Measurements from ENCODE around the gene AASDH. TPM values are rescaled to one million over a fixed set of nuclear protein-coding genes. Genes with fewer than 3 reads are reported as not detected.

The AASDH gene
- total RNA-seq, 6 experiments from 2014 or later = 6.7 to 10.1 (median 8.4) TPM

GRCh38 chr4:56424176-56424575 is 36.9 kb upstream of the AASDH start:
- no peak overlapping the region for H3K27ac Mint-ChIP-seq
- DNase-seq = no peak
- peaks cover 26% of the 10 kb centered on the region for H3K4me1 Mint-ChIP-seq (ENCODE audit: low read depth)
- H3K27me3 Mint-ChIP-seq (ENCODE audit: insufficient read depth) = no peaks in the 10 kb centered on the region
- no peaks in the 10 kb centered on the region; the same call in 1 of the 2 replicates for H3K36me3 Mint-ChIP-seq (ENCODE audit: low read depth)
- H3K9me3 Mint-ChIP-seq = no peaks in the 10 kb centered on the region
- H3K4me3 Mint-ChIP-seq = no peak overlapping the region
- no peak for TF ChIP-seq CTCF (IDR thresholded peaks at IDR 0.05)

GRCh38 chr4:56417396-56417795 is 30.1 kb upstream of the AASDH start:
- no peaks in the 10 kb centered on the region for H3K36me3 Mint-ChIP-seq (ENCODE audit: low read depth)
- no peak overlapping the region for H3K4me3 Mint-ChIP-seq
- no peaks in the 10 kb centered on the region; the same call in 1 of the 2 replicates for H3K27me3 Mint-ChIP-seq (ENCODE audit: insufficient read depth)

GRCh38 chr4:56416349-56416748 is 29.1 kb upstream of the AASDH start:
- no peak for TF ChIP-seq CTCF (IDR thresholded peaks at IDR 0.05)
- H3K4me1 Mint-ChIP-seq (ENCODE audit: low read depth) = peaks cover 38% of the 10 kb centered on the region
- H3K36me3 Mint-ChIP-seq (ENCODE audit: low read depth) = no peaks in the 10 kb centered on the region
- no peaks in the 10 kb centered on the region for H3K9me3 Mint-ChIP-seq
- H3K4me3 Mint-ChIP-seq = no peak overlapping the region
- no peak for DNase-seq
- no peaks in the 10 kb centered on the region; the same call in 1 of the 2 replicates for H3K27me3 Mint-ChIP-seq (ENCODE audit: insufficient read depth)
- no peak overlapping the region for H3K27ac Mint-ChIP-seq

More at GRCh38 chr4:56417396-56417795, 30.1 kb upstream of the AASDH start:
- H3K9me3 Mint-ChIP-seq = no peaks in the 10 kb centered on the region
- DNase-seq = no peak
- peaks cover 28% of the 10 kb centered on the region for H3K4me1 Mint-ChIP-seq (ENCODE audit: low read depth)
- H3K27ac Mint-ChIP-seq = no peak overlapping the region
- no peak for TF ChIP-seq CTCF (IDR thresholded peaks at IDR 0.05)

- no peak for DNase-seq
- no peak overlapping the region; the same call in 1 of the 2 replicates for H3K4me3 Mint-ChIP-seq
- no peak for TF ChIP-seq CTCF (IDR thresholded peaks at IDR 0.05)
- H3K36me3 Mint-ChIP-seq (ENCODE audit: low read depth) = no peaks in the 10 kb centered on the region
- peaks cover 51% of the 10 kb centered on the region for H3K4me1 Mint-ChIP-seq (ENCODE audit: low read depth)
- peak overlapping the region; percentile 61 for H3K27ac Mint-ChIP-seq
- no peaks in the 10 kb centered on the region; the same call in 1 of the 2 replicates for H3K27me3 Mint-ChIP-seq (ENCODE audit: insufficient read depth)
- H3K9me3 Mint-ChIP-seq = no peaks in the 10 kb centered on the region
Measured at GRCh38 chr4:56414135-56414670, 26.9 kb upstream of the AASDH start.

- H3K27me3 Mint-ChIP-seq (ENCODE audit: insufficient read depth) = no peaks in the 10 kb centered on the region; the same call in 1 of the 2 replicates
- H3K27ac Mint-ChIP-seq = peak overlapping the region; percentile 100
- DNase-seq = peak; percentile 99
- 0 out of 2 replicates have a peak, but pooled peaks cover 6% of the 10 kb centered on the region for H3K36me3 Mint-ChIP-seq (ENCODE audit: low read depth)
- H3K4me1 Mint-ChIP-seq (ENCODE audit: low read depth) = peaks cover 57% of the 10 kb centered on the region
- H3K4me3 Mint-ChIP-seq = peak overlapping the region; percentile 90
- no peak for TF ChIP-seq CTCF (IDR thresholded peaks at IDR 0.05)
- no peaks in the 10 kb centered on the region for H3K9me3 Mint-ChIP-seq
Measured at GRCh38 chr4:56410247-56411062, 23.2 kb upstream of the AASDH start.

All from HFFc6 (cell line).